HG02840 (cell line): ENCODE data around the gene PFAS.
A peak's percentile ranks its signal among the peaks of the same experiment; 100 is the strongest.
"Not testable (repeated sequence)": the region's sequence is repeated elsewhere in the genome, so short reads cannot be mapped to it uniquely, and the experiment has no call there.

Experiments used
- ATAC-seq: cut with Tn5 transposase; IDR thresholded peaks from one replicate; pipeline ENCODE4 v1.9.1; 2021; ENCODE audit warnings: mild to moderate bottlenecking, moderate library complexity, moderate number of reproducible peaks; ENCODE audit not compliant: unreplicated experiment, low FRiP score

Gene PFAS

GRCh38 chr17:8248751-8249607 lies at the start of gene PFAS:
TSS of gene PFAS (plus strand) at chr17:8249289. CDS start at chr17:8253938, 4,649 bp downstream.
- peak; percentile 52 for ATAC-seq

- ATAC-seq: no peak
These were observed 44.1 kb upstream of the PFAS start for GRCh38 chr17:8204761-8205555.

- no peak for ATAC-seq
These were observed 42.6 kb upstream of the PFAS start for GRCh38 chr17:8206536-8206935.

GRCh38 chr17:8209907-8210760 lies 39.0 kb upstream of the PFAS start, which contains the start of gene AURKB:
TSS of gene AURKB (minus strand) at chr17:8210575. CDS start at chr17:8210224, 351 bp downstream.
- peak; percentile 82 for ATAC-seq

- no peak for ATAC-seq
These were observed 38.2 kb upstream of the PFAS start for GRCh38 chr17:8210761-8211458.

GRCh38 chr17:8212312-8213180 lies 36.5 kb upstream of the PFAS start:
- no peak for ATAC-seq

- ATAC-seq: not testable (repeated sequence)
These were observed 35.1 kb upstream of the PFAS start for GRCh38 chr17:8214000-8214399.

- peak; percentile 18 for ATAC-seq
These were observed 28.1 kb upstream of the PFAS start for GRCh38 chr17:8220783-8221662.

- ATAC-seq: peak; percentile 41
These were observed 27.3 kb upstream of the PFAS start for GRCh38 chr17:8221663-8222379.

GRCh38 chr17:8222380-8222629 lies 26.8 kb upstream of the PFAS start:
- peak; percentile 36 for ATAC-seq

- peak; percentile 34 for ATAC-seq
These were observed 26.3 kb upstream of the PFAS start for GRCh38 chr17:8222630-8223355.

- peak; percentile 1 for ATAC-seq
These were observed 25.5 kb upstream of the PFAS start for GRCh38 chr17:8223356-8224126.

- ATAC-seq: no peak
These were observed 23.9 kb upstream of the PFAS start for GRCh38 chr17:8224891-8225812.

GRCh38 chr17:8225813-8226535 lies 23.1 kb upstream of the PFAS start:
- ATAC-seq: no peak
